HG03520 (cell line): ENCODE measurements around the gene TMEM161B.
A peak's percentile ranks its signal among the peaks of the same experiment; 100 is the strongest.
"Not testable (repeated sequence)": the region's sequence is repeated elsewhere in the genome, so short reads cannot be mapped to it uniquely, and the experiment has no call there.

Source experiments
- ATAC-seq: cut with Tn5 transposase; IDR thresholded peaks from one replicate; pipeline ENCODE4 v1.9.1; 2021; ENCODE audit warnings: mild to moderate bottlenecking, moderate library complexity; ENCODE audit not compliant: unreplicated experiment

Gene TMEM161B

GRCh38 chr5:88268385-88269184, at the start of gene TMEM161B:
TMEM161B (minus strand) TSS chr5:88268845; CDS start chr5:88268723, 122 bp downstream.
- ATAC-seq: peak; percentile 99

- no peak for ATAC-seq
Observed at GRCh38 chr5:88304356-88304755, 35.7 kb upstream of the TMEM161B start.

GRCh38 chr5:88298425-88298824, 29.8 kb upstream of the TMEM161B start:
- ATAC-seq: no peak

GRCh38 chr5:88290801-88291200, 22.2 kb upstream of the TMEM161B start:
- no peak for ATAC-seq

- no peak for ATAC-seq
Observed at GRCh38 chr5:88288528-88289197, 20.0 kb upstream of the TMEM161B start.

GRCh38 chr5:88287846-88288527, 19.3 kb upstream of the TMEM161B start:
- no peak for ATAC-seq

GRCh38 chr5:88287302-88287701, 18.7 kb upstream of the TMEM161B start:
- no peak for ATAC-seq

GRCh38 chr5:88283690-88284089, 15.0 kb upstream of the TMEM161B start:
- no peak for ATAC-seq

GRCh38 chr5:88281322-88281721, 12.7 kb upstream of the TMEM161B start:
- no peak for ATAC-seq

- ATAC-seq: no peak
Observed at GRCh38 chr5:88279584-88279983, 10.9 kb upstream of the TMEM161B start.

GRCh38 chr5:88276378-88276777, 7.7 kb upstream of the TMEM161B start:
- ATAC-seq: no peak

- ATAC-seq: no peak
Observed at GRCh38 chr5:88275581-88275980, 6.9 kb upstream of the TMEM161B start.

GRCh38 chr5:88269222-88269771, 652 bp upstream of the TMEM161B start:
- ATAC-seq: peak; percentile 15

GRCh38 chr5:88264565-88264964, 4.1 kb downstream of the TMEM161B start:
- ATAC-seq: not testable (repeated sequence)

GRCh38 chr5:88263349-88263748, 5.3 kb downstream of the TMEM161B start:
- no peak for ATAC-seq

- ATAC-seq: no peak
Observed at GRCh38 chr5:88262116-88262515, 6.5 kb downstream of the TMEM161B start.

- no peak for ATAC-seq
Observed at GRCh38 chr5:88258636-88259035, 10.0 kb downstream of the TMEM161B start.

- ATAC-seq: no peak
Observed at GRCh38 chr5:88256872-88257271, 11.8 kb downstream of the TMEM161B start.

- ATAC-seq: no peak
Observed at GRCh38 chr5:88256037-88256436, 12.6 kb downstream of the TMEM161B start.

GRCh38 chr5:88254320-88254719, 14.3 kb downstream of the TMEM161B start:
- ATAC-seq: no peak

- peak; percentile 58 for ATAC-seq
Observed at GRCh38 chr5:88251048-88251711, 17.5 kb downstream of the TMEM161B start.
